Measurements from ENCODE around the gene PCK1. TPM values are rescaled to one million over a fixed set of nuclear protein-coding genes. Genes with fewer than 3 reads are reported as not detected.

The PCK1 gene
- total RNA-seq, 1 experiment from 2014 or later, result not detected

GRCh38 chr20:57576617-57577550, 16.0 kb downstream of the PCK1 start:
- no peak overlapping the region for H3K9ac ChIP-seq (ENCODE audit: extremely low read depth, insufficient read length, low read length)
- no peak overlapping the region for H2AFZ ChIP-seq (ENCODE audit: low read length)
- H2AK5ac ChIP-seq (ENCODE audit: insufficient read length, low read length), result no peak overlapping the region
- 100% methylated on average over 2 of the region's 6 CpGs for WGBS (ENCODE audit: extremely low coverage, insufficient read length, low lambda C conversion rate)
- no peak overlapping the region for H3K4me2 ChIP-seq (ENCODE audit: insufficient read depth, insufficient read length, low read length)
- H3K56ac ChIP-seq (ENCODE audit: insufficient read length, low read depth, low read length), result no peak overlapping the region
- no peak overlapping the region for H3K14ac ChIP-seq (ENCODE audit: insufficient read depth, low read length)
- H3T11ph ChIP-seq (ENCODE audit: low read length), result no peak overlapping the region
- Mint-ChIP-seq H3K27me3 (ENCODE audit: low read depth) (peaks cover 20% of the 10 kb centered on the region), H3K4me3 (no peak overlapping the region), H3K9me3 (no peaks in the 10 kb centered on the region; a peak in 1 of 5 replicates), H3K4me1 (peaks cover 20 to 29% of the 10 kb centered on the region in 2 experiments), H3K36me3 (ENCODE audit: insufficient read depth in 1 of 3, low read depth in 3 of 3) (no peaks in the 10 kb centered on the region), H3K27ac (no peak overlapping the region)
- H2BK20ac ChIP-seq (ENCODE audit: low read depth, low read length, poor library complexity, severe bottlenecking), result no peak overlapping the region
- TF ChIP-seq, protein P1, sequence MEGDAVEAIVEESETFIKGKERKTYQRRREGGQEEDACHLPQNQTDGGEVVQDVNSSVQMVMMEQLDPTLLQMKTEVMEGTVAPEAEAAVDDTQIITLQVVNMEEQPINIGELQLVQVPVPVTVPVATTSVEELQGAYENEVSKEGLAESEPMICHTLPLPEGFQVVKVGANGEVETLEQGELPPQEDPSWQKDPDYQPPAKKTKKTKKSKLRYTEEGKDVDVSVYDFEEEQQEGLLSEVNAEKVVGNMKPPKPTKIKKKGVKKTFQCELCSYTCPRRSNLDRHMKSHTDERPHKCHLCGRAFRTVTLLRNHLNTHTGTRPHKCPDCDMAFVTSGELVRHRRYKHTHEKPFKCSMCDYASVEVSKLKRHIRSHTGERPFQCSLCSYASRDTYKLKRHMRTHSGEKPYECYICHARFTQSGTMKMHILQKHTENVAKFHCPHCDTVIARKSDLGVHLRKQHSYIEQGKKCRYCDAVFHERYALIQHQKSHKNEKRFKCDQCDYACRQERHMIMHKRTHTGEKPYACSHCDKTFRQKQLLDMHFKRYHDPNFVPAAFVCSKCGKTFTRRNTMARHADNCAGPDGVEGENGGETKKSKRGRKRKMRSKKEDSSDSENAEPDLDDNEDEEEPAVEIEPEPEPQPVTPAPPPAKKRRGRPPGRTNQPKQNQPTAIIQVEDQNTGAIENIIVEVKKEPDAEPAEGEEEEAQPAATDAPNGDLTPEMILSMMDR (conservative IDR thresholded peaks at IDR 0.05), result no peak
- no peak overlapping the region for H3K4ac ChIP-seq (ENCODE audit: low read depth, low read length)
- H3K79me2 ChIP-seq (ENCODE audit: insufficient read depth, low read length), result no peaks in the 10 kb centered on the region
- DNase-seq, result no peak
- H3K9me3 ChIP-seq (ENCODE audit: control insufficient read depth, low read depth, low read length), result no peaks in the 10 kb centered on the region
- H2BK120ac ChIP-seq (ENCODE audit: low read depth, low read length, poor library complexity, severe bottlenecking), result no peak overlapping the region
- no peak overlapping the region for H4K91ac ChIP-seq (ENCODE audit: insufficient read length, low read depth, low read length)
- H2BK5ac ChIP-seq (ENCODE audit: insufficient read length, low read length), result no peak overlapping the region
- no peak overlapping the region for H4K5ac ChIP-seq (ENCODE audit: insufficient read length, low read depth, low read length)
- no peaks in the 10 kb centered on the region for H4K20me1 ChIP-seq (ENCODE audit: control insufficient read depth, insufficient read depth, insufficient read length)
- no peaks in the 10 kb centered on the region; the same call in 1 of the 2 replicates for H3K4me1 ChIP-seq (ENCODE audit: insufficient read depth, low read length)
- no peak overlapping the region for H3K27ac ChIP-seq (ENCODE audit: insufficient read length, low read depth, low read length)
- no peak overlapping the region for H3K18ac ChIP-seq (ENCODE audit: insufficient read length, low read depth, low read length)
- H3K27me3 ChIP-seq (ENCODE audit: insufficient read depth, low read length), result no peaks in the 10 kb centered on the region; the same call in none of the 2 replicates
- no peak overlapping the region for H2BK12ac ChIP-seq (ENCODE audit: insufficient read length, low read depth, low read length)
- no peaks in the 10 kb centered on the region for H3K79me1 ChIP-seq (ENCODE audit: insufficient read depth, low read depth, low read length, poor library complexity, severe bottlenecking)
- H4K8ac ChIP-seq (replicated peaks; ENCODE audit: insufficient read length, low read depth, low read length), result no peak overlapping the region
- no peak overlapping the region for H3K23ac ChIP-seq (ENCODE audit: insufficient read length, low read depth, low read length)
- no peaks in the 10 kb centered on the region for H3K23me2 ChIP-seq (ENCODE audit: insufficient read length, low read depth, low read length, poor library complexity, severe bottlenecking)
- no peak overlapping the region for H2BK15ac ChIP-seq (ENCODE audit: low read depth, low read length)

Data from H9 (cell line).